Stimulated activated CD4-positive, alpha-beta T cell treated with anti-CD3 and anti-CD28 coated beads, TNF-alpha, amount 100 ng/mL, for 48 hours (primary cell): Measurements from ENCODE around the gene RIN1.
"Not testable (repeated sequence)": the region's sequence is repeated elsewhere in the genome, so short reads cannot be mapped to it uniquely, and the experiment has no call there.

Experiments used
- DNase-seq, 3 donors: peaks; one replicate each; pipeline ENCODE4 v3.0.0-alpha.2; 2020; ENCODE audit warnings: low read depth in 3 of 3

Gene RIN1

DNA sequence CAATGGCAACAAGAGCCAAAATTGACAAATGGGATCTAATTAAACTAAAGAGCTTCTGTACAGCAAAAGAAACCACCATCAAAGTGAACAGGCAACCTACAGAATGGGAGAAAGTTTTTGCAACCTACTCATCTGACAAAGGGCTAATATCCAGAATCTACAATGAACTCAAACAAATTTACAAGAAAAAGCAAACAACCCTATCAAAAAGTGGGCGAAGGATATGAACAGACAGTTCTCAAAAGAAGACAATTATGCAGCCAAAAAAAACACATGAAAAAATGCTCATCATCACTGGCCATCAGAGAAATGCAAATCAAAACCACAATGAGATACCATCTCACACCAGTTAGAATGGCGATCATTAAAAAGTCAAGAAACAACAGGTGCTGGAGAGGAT is 15.9 kb downstream of the RIN1 start:
- DNase-seq: not testable (repeated sequence)

DNA sequence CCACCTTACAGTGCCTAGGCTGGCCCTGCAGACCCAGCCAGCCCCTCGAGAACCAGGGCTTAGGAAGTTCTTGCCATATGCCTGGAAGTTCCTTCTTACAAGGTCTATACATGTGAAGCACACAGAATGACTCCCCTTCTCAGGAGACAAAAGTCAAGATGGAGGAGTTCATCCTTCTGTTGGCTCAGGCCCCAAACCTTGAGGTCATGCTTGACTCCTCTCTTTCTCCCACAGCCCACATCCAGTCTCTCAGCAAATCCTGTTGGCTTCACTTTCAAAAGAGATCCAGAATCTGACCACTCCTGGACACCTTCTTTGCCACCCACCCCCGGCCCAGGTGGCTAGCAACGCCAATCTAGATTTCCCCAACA is 17.6 kb downstream of the RIN1 start:
- no peak for DNase-seq

DNA sequence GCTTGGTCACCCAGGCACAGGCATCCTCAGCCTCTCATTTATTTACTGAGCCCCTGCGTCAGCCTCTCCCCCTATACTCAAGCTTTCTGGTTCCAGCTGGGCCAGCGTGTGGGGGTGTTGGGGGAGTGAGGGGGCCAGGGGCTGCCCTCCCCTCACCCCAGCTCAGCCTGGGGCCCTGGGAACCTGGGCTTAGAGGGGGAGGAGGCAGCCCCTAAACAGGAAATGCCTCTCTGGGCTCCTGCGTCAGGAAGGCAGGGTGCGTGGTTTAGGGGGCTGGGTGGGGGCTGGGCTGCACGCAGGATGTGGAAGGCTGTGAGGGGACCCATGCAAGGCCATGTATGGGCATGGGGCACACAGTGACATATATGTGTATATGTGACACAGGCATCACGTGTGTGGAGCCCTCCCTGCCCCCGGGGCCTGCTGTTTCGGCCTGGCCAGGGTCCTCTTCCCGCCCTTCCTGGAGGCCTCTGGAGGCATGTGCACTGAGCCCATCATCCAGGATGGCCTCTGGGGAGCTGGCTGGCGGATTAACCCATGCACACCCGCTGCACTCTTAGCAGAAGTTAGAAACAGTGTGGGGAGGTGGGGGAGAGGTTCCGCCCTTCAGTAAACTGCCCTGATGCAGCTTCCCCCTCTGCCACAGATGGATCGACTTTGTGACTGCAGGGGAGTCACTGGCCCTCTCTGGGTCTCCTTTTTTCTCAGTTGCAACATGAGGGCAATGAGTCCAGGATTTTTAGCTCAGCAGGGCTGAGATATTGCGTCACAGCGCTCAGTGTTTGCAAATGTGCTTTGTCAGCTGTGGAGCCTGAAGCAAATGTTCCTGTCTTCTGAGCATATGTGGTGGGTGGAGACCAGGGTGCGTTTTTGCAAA is 18.3 kb downstream of the RIN1 start:
- DNase-seq: peak in 1 of 3 donors; percentile 27

DNA sequence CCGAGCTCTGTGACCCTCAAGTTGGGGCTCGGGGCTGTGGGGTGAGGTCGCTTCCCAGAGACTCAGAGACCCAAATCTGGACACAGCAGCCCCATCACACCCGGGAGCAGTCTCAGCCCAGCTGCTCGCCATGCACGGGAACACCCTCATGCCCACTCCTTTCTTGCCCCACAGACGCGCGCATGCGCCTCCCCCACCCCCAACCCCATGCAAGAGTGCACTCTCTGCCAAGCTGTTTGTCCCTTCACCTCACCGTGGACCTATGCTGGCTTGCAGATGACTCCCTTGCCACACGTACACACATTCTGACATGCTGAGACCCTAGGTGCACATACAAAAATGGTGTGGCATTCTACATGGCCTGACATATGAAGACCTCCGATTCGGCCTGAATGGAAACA is 18.9 kb downstream of the RIN1 start:
- DNase-seq: no peak

DNA sequence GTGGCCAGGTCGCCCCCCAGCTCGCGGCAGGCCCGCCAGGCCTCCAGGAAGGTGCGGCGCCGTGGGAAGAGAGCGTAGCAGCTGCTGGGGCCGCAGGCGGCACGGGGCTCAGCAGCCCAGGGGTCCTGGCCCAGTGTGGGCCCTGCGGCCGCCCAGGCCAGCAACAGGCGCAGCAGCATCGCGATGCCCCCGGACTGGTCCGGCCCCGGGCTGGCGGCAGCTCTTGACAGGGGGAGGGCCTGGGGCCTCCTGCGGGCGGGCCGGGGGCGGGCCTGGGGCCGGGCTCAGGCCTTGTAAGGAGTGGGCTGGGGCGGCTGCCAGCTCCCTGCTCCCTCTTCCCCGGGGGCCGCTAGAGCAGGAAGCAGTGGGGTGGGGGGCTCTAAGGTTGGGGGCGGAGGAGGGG is 19.4 kb downstream of the RIN1 start, which contains the start of gene CD248:
TSS of gene CD248 (minus strand) at position 196 of the 403 bp plus-strand sequence. CDS start at position 179, 17 bp downstream.
- DNase-seq: no peak

DNA sequence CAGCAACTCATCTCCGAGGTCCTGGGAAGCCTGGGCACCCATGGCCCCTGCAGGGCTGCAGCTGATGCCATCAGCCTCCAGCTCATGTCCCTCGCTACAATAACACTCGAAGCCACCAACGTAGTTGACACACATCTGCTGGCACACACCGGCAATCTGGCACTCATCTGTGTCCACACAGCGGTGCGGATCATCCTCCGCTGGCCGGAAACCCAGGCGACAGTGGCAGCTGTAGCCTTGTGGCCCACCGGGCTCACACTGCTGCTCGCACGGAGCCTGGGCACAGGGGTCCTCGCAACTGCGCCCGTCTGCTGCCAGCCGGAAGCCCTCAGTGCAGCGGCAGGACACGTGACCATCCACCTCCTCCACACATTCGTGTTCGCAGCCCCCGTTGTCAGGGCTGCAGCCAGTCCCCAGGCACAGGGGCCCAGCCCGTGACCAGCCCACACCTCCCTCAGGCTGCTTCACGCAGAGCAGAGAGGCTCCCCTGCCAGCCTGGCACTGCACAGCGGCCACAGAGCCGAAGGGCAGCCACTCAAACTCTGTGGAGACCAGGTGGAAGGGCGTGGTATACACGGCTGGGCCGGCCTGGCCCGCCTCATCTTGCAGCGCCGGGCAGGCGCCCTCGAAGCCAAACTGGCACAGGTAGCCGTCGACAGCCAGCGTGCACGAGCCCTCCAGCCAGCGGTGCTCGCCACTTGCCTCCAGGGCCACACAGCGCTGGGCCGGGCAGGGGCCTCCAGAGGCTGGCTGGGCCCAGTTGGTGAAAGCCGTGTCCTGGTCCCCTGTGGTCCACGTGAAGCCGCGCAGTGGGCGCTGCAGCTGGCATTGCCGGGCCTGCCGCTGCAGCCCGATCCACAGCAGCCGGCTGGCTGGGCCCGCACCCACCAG is 20.1 kb downstream of the RIN1 start:
- no peak for DNase-seq

DNA sequence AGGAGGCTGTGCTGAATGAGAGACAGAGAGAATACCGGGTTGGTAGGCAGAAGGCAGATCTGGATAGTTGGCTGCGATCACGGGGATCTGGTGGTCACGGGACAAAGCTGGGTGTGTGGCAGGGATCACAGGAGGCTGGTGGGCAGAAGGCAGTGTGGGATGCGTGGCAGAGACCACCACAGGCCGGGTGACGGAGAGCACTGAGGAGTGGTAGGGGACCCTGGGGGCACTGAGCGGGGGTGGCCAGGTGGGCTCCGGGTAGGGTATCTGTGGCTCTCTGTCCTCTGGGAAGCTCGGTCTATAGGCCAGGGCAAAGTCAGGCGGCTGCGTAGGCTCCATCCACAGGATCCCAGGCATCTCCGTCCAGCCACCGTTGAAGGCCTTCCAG is 20.7 kb downstream of the RIN1 start:
- DNase-seq: no peak

DNA sequence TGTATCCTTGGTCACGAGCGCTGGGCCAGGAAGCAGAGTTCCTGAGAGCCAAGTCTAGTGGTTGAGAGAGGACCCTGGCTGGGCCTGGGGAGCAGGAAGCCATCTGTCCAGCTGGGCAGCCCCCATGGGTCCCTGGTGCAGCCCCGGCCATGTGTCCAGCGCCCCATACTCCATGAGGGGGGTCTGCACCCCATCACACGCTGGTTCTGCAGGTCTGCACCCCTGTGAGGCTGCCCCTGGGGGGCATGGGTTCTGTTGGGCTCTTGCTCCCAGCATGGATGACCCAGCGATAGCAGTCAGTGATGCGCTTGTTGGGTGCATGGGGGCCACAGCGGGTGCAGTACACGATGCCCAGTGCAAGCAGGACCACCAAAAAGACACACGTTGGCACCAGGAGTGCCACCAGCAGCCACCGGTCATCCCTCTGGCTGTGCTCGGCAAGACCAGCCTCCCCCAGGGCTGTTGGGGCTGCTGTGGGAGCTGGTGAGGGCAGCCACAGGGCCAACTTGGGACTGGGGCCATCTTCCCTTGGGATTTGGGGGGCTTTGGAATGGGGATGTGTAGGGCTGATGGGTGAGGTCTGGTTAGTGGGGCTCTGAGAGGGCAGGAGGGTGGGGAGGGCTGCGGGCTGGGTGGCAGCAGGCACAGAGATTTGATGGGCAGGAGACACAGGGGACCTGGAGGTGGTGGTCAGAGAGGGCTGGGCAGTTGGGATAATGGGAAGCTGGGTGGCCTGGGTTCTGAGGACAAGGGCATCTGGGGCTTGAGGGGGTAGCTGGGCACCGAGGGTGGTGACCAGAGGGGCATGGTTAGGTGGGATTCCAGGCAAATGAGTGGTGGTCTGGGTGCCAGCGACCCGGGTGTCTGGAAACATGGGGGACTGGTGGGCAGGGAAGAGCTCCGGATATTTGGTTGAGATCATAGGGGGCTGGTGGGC is 21.4 kb downstream of the RIN1 start:
- DNase-seq: no peak

DNA sequence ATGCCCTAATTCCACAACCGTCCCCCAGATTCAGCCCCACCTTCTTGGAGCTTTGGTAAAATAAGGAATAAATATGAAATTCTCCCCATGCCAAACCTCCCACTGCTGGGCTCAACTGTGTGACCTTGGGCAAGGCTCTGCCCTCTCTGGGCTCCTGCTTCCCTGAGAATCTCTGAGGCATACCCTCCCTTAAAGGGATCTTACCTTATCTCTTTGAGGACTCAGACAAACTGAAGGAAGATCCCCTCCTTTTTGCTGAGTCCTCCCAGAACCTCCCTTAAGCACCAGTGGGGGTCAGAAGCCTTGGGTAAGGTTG is 22.1 kb downstream of the RIN1 start:
- DNase-seq: no peak

DNA sequence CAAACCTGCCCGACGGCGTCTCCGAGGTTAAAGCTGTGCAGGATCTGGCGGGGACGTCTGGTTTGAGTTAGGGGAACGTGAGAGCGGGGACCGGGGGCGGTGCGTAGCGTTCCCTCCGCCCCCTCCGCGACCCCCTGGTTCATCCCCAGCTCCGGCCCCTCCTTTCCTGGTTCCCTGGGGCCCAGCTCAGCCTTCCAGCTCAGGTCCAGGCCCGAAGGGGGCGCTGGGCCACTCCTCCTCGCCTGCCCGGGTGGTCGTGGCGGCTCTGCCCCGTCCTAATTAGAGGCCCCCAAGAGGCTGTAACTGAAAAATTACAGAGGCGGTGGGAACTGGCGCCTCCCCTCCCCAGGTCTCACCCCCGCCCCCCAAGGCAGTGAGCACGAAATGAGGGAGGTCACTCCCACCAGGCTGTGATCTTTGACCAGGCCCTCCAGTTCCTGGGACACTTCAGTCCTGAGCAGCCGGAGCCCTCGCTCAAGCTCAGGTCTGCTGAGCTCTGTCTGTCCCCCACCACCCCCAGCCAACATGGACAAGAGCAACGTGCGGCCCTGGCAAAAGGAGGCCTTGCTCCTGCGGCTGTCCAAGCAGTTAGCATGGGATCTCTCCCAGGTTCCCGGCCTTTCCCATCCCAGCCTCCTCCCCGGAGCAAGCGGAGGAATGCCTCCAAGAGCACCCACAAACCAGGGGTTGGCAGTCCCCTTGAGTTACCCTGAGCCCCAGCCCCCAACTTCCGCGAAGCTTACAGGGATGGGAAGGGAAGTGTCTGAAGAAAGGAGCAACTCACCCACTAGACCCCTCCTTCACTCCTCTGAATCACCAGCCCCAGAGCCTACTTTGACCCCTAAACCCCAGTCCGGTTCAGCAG is 22.7 kb downstream of the RIN1 start:
- DNase-seq: no peak

DNA sequence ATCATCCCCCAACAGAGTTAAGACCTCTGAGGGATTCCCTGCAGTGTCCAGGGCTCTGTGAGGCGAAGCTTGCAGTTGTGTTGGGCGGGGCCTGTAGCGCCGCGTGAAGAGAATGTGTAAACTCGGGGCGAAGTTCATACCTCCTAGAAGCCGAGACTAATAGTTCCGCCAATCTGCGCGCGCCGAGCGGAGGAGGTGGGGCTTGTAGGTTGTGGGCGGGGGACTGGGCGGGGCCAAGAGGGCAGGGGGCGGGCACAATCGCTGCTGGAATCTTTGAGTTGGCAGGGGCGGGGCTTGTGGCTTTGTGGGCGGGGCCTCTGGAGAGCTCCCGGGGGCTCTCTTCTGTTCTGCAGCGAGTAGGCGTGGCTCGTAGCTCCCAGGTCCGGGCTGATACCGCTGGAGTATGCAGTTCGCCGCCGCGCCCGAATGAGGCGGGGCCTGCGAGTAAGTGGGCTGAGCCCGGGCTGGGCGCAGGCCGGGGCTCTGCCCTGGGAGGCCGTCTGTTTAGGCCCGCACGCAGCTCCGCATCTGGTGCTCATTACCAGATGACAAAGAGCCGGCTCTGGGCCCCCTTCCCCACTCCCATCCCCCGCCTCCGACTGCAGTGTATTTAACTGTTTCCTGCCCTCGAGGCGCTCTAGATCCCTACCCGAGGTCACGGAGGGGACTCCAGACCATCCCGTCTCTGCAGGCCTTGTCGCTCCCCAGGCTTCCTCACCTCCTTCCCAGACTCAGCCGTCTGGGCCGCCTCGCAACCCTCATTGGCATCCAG is 23.5 kb downstream of the RIN1 start:
- DNase-seq: peak; percentile 93

DNA sequence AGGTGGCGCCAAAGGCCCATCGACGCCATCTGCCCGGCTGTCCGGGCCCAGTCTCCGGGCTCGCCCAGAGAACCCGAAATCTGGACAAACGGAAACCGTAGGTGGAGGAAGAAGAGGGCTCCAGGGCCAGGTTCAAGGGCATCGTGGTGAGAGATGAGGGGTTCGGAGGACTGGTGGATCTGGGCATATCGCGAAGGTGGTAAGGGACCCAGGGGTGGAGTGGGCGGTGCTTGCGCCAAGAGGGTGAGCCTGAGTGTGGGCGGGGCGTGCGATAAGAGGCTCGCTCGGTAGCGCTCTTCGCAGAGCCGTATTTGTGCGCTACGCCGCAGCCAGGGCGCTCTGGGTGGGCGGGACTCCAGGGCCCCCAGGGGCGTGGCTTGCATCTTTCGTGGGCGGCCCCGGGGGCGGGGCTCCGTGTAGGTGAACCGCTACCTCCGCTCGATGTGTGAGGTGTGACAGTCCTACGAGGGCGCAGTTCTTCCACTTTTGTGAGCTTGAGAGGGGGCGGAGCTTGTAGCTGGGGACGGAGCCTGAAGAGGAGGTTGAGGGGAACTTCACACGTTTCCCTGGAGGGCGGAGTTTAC is 24.2 kb downstream of the RIN1 start:
- DNase-seq: peak; percentile 75 to 98 (median 94)

DNA sequence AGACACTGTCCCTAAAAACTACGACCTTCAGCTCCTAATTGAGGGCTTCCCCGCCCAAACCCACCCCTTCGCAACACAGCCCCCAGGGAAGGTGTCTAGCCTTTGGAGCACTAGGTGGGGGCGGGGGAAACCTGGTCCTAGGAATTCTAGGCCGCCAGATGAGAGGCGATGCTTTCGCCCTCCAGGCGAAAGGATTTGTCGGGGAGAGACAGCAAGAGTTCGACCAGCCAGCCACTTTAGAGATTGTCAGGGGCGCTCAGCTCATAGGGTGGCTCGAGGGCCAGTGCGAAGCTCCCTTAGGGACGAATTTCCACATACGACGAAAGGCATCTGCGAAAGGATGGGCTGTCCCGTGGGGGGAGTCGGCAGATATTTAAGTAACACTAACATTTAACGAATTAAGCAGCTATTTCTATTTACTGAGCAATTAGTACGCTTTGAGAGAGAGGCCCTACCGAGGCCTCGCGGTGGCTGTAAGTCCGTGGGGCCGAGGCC is 24.7 kb downstream of the RIN1 start:
- DNase-seq: no peak

DNA sequence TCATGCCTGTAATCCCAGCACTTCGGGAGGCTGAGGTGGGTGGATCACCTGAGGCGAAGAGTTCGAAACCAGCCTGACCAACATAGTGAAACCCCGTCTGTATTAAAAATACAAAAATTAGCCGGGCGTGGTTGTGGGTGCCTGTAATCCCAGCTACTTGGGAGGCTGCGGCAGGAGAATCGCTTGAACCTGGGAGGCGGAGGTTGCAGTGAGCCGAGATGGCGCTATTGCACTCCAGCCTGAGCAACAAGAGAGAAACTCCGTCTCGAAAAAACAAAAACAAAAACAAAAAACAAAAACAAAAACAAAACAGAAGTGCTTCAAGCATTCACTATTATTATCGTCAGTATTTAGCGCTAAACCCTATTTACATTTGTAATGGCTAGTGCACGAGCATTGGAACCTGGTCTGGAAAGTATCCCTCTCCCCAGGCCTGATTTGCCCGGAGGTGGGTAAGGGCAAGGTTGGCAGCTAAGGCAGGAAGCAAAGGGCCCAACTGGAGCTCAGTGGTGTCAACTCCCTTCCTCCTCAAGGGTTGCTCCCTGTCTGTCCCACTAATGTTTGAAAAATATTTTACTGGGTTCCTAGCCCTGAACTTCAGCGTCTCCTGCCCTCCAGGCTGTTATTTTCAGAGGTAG is 25.3 kb downstream of the RIN1 start:
- not testable (repeated sequence) for DNase-seq

DNA sequence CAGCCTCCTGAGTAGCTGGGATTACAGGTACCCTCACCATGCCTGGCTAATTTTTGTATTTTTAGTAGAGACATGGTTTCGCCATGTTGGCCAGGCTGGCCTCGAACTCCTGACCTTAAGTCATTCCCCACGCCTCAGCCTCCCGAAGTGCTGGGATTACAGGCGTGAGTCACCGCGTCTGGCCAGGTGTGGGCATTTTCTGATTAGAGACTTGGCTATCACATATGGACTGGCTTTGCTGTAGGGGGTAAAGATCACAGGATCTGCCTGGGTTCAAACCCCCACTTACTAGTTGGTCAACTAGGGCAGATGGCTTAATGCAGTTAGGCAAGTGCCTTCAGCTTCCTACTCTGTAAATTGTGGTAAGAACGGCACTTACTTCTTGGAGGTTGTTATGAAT is 25.9 kb downstream of the RIN1 start:
- no peak for DNase-seq

DNA sequence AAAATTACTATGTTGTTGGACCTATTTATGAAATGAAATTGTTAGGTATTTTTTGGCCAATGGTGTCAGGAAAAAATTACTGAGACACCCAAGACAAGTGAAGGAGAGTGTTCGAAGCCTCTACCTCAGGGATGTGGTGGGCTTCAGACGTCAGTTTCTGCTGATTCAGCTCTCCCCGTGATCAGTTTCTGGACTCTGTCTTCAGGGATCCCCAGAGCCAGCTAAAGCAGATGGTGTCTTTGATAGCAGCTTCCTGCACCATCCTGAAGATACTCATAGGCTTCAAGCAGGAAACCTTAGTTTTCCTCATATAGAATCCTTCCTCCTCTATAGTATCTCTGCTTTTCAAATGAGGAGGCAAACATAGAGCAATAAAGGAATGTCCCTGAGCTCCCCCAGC is 26.8 kb downstream of the RIN1 start:
- no peak for DNase-seq

DNA sequence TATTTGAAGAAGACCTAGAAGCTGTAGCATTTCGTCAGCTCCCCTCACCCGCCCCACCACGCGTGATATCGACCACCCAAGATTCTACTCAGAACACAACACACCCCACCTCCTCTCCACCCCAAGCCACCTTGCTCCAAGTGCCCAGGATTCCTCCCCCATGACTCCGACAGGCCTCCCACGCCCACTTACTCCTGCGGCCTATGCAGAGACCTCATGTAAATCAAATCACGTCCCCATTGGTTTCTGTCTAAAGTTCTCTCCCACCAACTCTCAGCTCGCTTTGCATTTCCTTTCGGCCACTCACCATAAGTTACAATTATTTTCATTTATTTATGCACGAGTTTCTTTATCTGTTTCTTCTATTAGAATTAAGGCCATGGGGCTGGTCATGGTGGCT is 33.6 kb downstream of the RIN1 start:
- DNase-seq: no peak

DNA sequence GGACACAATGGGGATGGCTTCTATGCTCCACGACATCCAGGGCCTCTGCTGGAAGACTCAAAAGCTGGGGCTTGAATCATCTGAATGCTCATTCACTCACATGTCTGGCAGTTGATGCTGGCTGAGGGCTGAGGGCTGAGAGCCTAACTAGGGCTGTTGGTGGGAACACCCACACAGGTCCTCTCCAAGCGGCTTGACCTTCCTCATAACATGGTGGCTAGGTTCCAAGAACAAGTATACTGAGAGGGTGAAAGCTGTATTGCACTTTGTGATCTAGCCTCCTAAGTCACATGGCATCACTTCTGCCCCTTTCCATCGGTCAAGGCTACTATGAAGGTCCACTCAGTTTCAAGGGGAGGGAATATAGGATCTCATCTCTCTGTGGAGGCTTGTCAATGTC is 37.0 kb downstream of the RIN1 start:
- no peak for DNase-seq

DNA sequence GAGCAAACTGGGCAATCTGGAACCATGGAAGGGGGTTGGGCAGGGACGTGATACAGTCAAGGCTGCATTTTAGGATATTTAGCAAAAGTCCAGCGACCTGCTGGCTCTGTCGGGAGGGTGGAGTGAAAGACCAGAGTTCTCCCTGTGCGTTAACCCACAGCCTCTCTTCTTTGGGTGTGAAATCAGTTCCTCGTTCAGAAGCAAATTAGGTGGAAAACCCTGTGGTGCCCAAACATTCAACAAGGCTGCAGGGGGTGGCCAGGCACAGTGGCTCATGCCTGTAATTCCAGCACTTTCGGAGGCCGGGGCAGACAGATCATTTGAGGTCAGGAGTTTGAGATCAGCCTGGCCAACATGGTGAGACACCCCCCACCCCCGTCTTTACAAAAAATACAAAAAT is 38.6 kb downstream of the RIN1 start:
- no peak for DNase-seq
